ENCODE data around the gene UBP1. TPM values are rescaled to one million over a fixed set of nuclear protein-coding genes. Genes with fewer than 3 reads are reported as not detected.

UBP1 gene
- polyA plus RNA-seq, 1 of the 3 experiments (the other 2 are of a cell fraction), result 45.5 TPM

- WGBS (ENCODE audit: low lambda C conversion rate), result 88% methylated on average over 2 of the region's 2 CpGs
- POLR2A ChIA-PET, result interaction anchor here (0.8 kb wide), 1 partner anchor 258 kb away, joined by 3 read pairs; no protein-coding TSS in a partner anchor
- no peak for DNase-seq
These were observed 38.4 kb downstream of the UBP1 start for GRCh38 chr3:33401781-33402180.

More at GRCh38 chr3:33401781-33402180, 38.4 kb downstream of the UBP1 start:
- Histone ChIP-seq H4K20me1 (ENCODE audit: insufficient read depth) (no peaks in the 10 kb centered on the region), H3K79me2 (ENCODE audit: insufficient read depth) (peaks cover 17% of the 10 kb centered on the region; the same call in 1 of the 2 replicates), H3K27me3 (ENCODE audit: insufficient read depth) (no peaks in the 10 kb centered on the region), H3K9ac (no peak overlapping the region), H3K4me2 (peak overlapping the region; percentile 56; the same call in 1 of the 2 replicates), H3K36me3 (replicated peaks in 1 of 2; ENCODE audit: control insufficient read depth in 1 of 2, insufficient read depth in 2 of 2, low read length in 1 of 2) (peaks cover 89 to 94% of the 10 kb centered on the region in 2 experiments), H3K9me3 (no peaks in the 10 kb centered on the region), H3F3A (replicated peaks; ENCODE audit: insufficient read depth) (peaks cover 10% of the 10 kb centered on the region), H3K4me3 (ENCODE audit: low read depth in 2 of 2, low read length in 1 of 2) (no peak overlapping the region), H3K27ac (ENCODE audit: low read depth in 2 of 2, low read length in 1 of 2) (peak overlapping the region in 1 of 2 experiments; percentile 53; a peak in 2 of 4 replicates), H3K4me1 (ENCODE audit: control insufficient read depth in 1 of 2, insufficient read depth in 2 of 2, low read depth in 1 of 2, low read length in 1 of 2) (peaks cover 0 to 12% of the 10 kb centered on the region in 2 experiments; a peak in 1 of 4 replicates), H3K9me2 (no peaks in the 10 kb centered on the region), H2AFZ (ENCODE audit: low read depth) (no peak overlapping the region)
- TF ChIP-seq NRF1 (IDR thresholded peaks at IDR 0.05; ENCODE audit: low read depth, low read length), result no peak
- no peak for TF ChIP-seq RXRA (IDR thresholded peaks at IDR 0.05; ENCODE audit: borderline replicate concordance, low read depth)
- TF ChIP-seq TCF12 (IDR thresholded peaks at IDR 0.05), result no peak
- TF ChIP-seq ELF1 (IDR thresholded peaks at IDR 0.05), result no peak
- no peak for TF ChIP-seq TAF1 (IDR thresholded peaks at IDR 0.05; ENCODE audit: borderline replicate concordance, low read depth, low read length)
- TF ChIP-seq, protein P1, sequence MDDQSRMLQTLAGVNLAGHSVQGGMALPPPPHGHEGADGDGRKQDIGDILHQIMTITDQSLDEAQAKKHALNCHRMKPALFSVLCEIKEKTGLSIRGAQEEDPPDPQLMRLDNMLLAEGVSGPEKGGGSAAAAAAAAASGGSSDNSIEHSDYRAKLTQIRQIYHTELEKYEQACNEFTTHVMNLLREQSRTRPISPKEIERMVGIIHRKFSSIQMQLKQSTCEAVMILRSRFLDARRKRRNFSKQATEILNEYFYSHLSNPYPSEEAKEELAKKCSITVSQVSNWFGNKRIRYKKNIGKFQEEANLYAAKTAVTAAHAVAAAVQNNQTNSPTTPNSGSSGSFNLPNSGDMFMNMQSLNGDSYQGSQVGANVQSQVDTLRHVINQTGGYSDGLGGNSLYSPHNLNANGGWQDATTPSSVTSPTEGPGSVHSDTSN (IDR thresholded peaks at IDR 0.05), result no peak
- TF ChIP-seq GATA2 (CRISPR knock-in tag; IDR thresholded peaks at IDR 0.05), result no peak
- no peak for TF ChIP-seq TEAD4 (IDR thresholded peaks at IDR 0.05; ENCODE audit: borderline replicate concordance, insufficient read depth)
- TF ChIP-seq SIN3A (IDR thresholded peaks at IDR 0.05; ENCODE audit: borderline replicate concordance, low read depth, low read length), result no peak
- TF ChIP-seq YY1 (IDR thresholded peaks at IDR 0.05; ENCODE audit: low read depth), result no peak
- no peak for TF ChIP-seq FOXM1 (IDR thresholded peaks at IDR 0.05; ENCODE audit: low read depth)
- TF ChIP-seq SMC3 (IDR thresholded peaks at IDR 0.05; ENCODE audit: low read depth, low read length), result no peak
- TF ChIP-seq, protein P2, sequence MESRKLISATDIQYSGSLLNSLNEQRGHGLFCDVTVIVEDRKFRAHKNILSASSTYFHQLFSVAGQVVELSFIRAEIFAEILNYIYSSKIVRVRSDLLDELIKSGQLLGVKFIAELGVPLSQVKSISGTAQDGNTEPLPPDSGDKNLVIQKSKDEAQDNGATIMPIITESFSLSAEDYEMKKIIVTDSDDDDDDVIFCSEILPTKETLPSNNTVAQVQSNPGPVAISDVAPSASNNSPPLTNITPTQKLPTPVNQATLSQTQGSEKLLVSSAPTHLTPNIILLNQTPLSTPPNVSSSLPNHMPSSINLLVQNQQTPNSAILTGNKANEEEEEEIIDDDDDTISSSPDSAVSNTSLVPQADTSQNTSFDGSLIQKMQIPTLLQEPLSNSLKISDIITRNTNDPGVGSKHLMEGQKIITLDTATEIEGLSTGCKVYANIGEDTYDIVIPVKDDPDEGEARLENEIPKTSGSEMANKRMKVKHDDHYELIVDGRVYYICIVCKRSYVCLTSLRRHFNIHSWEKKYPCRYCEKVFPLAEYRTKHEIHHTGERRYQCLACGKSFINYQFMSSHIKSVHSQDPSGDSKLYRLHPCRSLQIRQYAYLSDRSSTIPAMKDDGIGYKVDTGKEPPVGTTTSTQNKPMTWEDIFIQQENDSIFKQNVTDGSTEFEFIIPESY (IDR thresholded peaks at IDR 0.05; ENCODE audit: borderline replicate concordance, low read depth), result no peak
- TF ChIP-seq, protein P3, sequence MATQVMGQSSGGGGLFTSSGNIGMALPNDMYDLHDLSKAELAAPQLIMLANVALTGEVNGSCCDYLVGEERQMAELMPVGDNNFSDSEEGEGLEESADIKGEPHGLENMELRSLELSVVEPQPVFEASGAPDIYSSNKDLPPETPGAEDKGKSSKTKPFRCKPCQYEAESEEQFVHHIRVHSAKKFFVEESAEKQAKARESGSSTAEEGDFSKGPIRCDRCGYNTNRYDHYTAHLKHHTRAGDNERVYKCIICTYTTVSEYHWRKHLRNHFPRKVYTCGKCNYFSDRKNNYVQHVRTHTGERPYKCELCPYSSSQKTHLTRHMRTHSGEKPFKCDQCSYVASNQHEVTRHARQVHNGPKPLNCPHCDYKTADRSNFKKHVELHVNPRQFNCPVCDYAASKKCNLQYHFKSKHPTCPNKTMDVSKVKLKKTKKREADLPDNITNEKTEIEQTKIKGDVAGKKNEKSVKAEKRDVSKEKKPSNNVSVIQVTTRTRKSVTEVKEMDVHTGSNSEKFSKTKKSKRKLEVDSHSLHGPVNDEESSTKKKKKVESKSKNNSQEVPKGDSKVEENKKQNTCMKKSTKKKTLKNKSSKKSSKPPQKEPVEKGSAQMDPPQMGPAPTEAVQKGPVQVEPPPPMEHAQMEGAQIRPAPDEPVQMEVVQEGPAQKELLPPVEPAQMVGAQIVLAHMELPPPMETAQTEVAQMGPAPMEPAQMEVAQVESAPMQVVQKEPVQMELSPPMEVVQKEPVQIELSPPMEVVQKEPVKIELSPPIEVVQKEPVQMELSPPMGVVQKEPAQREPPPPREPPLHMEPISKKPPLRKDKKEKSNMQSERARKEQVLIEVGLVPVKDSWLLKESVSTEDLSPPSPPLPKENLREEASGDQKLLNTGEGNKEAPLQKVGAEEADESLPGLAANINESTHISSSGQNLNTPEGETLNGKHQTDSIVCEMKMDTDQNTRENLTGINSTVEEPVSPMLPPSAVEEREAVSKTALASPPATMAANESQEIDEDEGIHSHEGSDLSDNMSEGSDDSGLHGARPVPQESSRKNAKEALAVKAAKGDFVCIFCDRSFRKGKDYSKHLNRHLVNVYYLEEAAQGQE (IDR thresholded peaks at IDR 0.05; ENCODE audit: low read depth, low read length), result no peak
- CTCF ChIA-PET, result interaction anchor here (0.8 to 3.7 kb wide), 4 partner anchors 15 to 270 kb away, joined by 3 to 27 read pairs (median 4); no protein-coding TSS in a partner anchor
